Measurements from ENCODE around the gene GLRB. TPM values are rescaled to one million over a fixed set of nuclear protein-coding genes. Genes with fewer than 3 reads are reported as not detected.

GLRB gene
- total RNA-seq, 1 experiment from 2014 or later, result 1.8 TPM

GRCh38 chr4:157050561-157050960, 25.4 kb upstream of the GLRB start:
- TF ChIP-seq POLR2AphosphoS5 (IDR thresholded peaks at IDR 0.05; ENCODE audit: low read depth, low read length) (no peak), SIN3A (IDR thresholded peaks at IDR 0.05; ENCODE audit: borderline replicate concordance, insufficient read depth, low read depth, low read length) (no peak), TCF7L2 (IDR thresholded peaks at IDR 0.05; ENCODE audit: low read depth, low read length) (no peak), CTCF (IDR thresholded peaks at IDR 0.05) (no peak)
- TF ChIP-seq, protein P1, sequence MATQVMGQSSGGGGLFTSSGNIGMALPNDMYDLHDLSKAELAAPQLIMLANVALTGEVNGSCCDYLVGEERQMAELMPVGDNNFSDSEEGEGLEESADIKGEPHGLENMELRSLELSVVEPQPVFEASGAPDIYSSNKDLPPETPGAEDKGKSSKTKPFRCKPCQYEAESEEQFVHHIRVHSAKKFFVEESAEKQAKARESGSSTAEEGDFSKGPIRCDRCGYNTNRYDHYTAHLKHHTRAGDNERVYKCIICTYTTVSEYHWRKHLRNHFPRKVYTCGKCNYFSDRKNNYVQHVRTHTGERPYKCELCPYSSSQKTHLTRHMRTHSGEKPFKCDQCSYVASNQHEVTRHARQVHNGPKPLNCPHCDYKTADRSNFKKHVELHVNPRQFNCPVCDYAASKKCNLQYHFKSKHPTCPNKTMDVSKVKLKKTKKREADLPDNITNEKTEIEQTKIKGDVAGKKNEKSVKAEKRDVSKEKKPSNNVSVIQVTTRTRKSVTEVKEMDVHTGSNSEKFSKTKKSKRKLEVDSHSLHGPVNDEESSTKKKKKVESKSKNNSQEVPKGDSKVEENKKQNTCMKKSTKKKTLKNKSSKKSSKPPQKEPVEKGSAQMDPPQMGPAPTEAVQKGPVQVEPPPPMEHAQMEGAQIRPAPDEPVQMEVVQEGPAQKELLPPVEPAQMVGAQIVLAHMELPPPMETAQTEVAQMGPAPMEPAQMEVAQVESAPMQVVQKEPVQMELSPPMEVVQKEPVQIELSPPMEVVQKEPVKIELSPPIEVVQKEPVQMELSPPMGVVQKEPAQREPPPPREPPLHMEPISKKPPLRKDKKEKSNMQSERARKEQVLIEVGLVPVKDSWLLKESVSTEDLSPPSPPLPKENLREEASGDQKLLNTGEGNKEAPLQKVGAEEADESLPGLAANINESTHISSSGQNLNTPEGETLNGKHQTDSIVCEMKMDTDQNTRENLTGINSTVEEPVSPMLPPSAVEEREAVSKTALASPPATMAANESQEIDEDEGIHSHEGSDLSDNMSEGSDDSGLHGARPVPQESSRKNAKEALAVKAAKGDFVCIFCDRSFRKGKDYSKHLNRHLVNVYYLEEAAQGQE (IDR thresholded peaks at IDR 0.05; ENCODE audit: insufficient read depth in 1 of 2, low read depth in 2 of 2, low read length in 1 of 2), result no peak
- CTCF ChIA-PET, result interaction anchor here (0.7 kb wide), 1 partner anchor 976 kb away, joined by 4 read pairs; no protein-coding TSS in a partner anchor
- POLR2A ChIA-PET, result no interaction called here

GRCh38 chr4:157052429-157053040, 23.4 kb upstream of the GLRB start:
- in situ Hi-C loops (cut with HindIII; ENCODE audit: low pct_unique_long_range_greater_than_20kb, low sequenced_read_pairs), result no loop called here
- ChIA-PET CTCF (no interaction called here), POLR2A (no interaction called here)
- TF ChIP-seq, protein P1 (IDR thresholded peaks at IDR 0.05; ENCODE audit: insufficient read depth in 1 of 2, low read depth in 2 of 2, low read length in 1 of 2), result no peak
- TF ChIP-seq SIN3A (IDR thresholded peaks at IDR 0.05; ENCODE audit: borderline replicate concordance, insufficient read depth, low read depth, low read length), result no peak
- no peak for TF ChIP-seq CTCF (IDR thresholded peaks at IDR 0.05)
- TF ChIP-seq TCF7L2 (IDR thresholded peaks at IDR 0.05; ENCODE audit: low read depth, low read length), result no peak
- no peak for TF ChIP-seq POLR2AphosphoS5 (IDR thresholded peaks at IDR 0.05; ENCODE audit: low read depth, low read length)
- Histone ChIP-seq H3K4me1 (ENCODE audit: control insufficient read depth, insufficient read depth, low read length) (no peaks in the 10 kb centered on the region), H3K4me3 (ENCODE audit: low read depth in 2 of 2, low read length in 2 of 2) (no peak overlapping the region), H3K27ac (ENCODE audit: low read length) (no peak overlapping the region), H3K36me3 (ENCODE audit: control insufficient read depth, insufficient read depth, low read length) (no peaks in the 10 kb centered on the region; the same call in 1 of the 2 replicates), H3K27me3 (ENCODE audit: control insufficient read depth, insufficient read depth, low read length) (no peaks in the 10 kb centered on the region), H3K9me3 (ENCODE audit: control insufficient read depth, insufficient read depth, low read depth, low read length) (no peaks in the 10 kb centered on the region)
- no peak for ATAC-seq
- DNase-seq (ENCODE audit: low read depth, low spot score), result no peak
- intact Hi-C loops (cut with micrococcal nuclease; ENCODE audit: unreplicated experiment), result no loop called here
- BruUV-seq (replicated peaks), result no TSS peak

More at GRCh38 chr4:157050561-157050960, 25.4 kb upstream of the GLRB start:
- H3K36me3 ChIP-seq (ENCODE audit: control insufficient read depth, insufficient read depth, low read length), result no peaks in the 10 kb centered on the region; the same call in 1 of the 2 replicates
- in situ Hi-C loops (cut with HindIII; ENCODE audit: low pct_unique_long_range_greater_than_20kb, low sequenced_read_pairs), result no loop called here
- DNase-seq (ENCODE audit: low read depth, low spot score) (no peak), ATAC-seq (no peak)
- H3K9me3 ChIP-seq (ENCODE audit: control insufficient read depth, insufficient read depth, low read depth, low read length), result no peaks in the 10 kb centered on the region
- intact Hi-C loops (cut with micrococcal nuclease; ENCODE audit: unreplicated experiment), result no loop called here
- no peaks in the 10 kb centered on the region for H3K4me1 ChIP-seq (ENCODE audit: control insufficient read depth, insufficient read depth, low read length)
- no peaks in the 10 kb centered on the region for H3K27me3 ChIP-seq (ENCODE audit: control insufficient read depth, insufficient read depth, low read length)
- no TSS peak for BruUV-seq (replicated peaks)
- no peak overlapping the region for H3K27ac ChIP-seq (ENCODE audit: low read length)
- H3K4me3 ChIP-seq (ENCODE audit: low read depth in 2 of 2, low read length in 2 of 2), result no peak overlapping the region
